Activated CD4-positive, CD25-positive, alpha-beta regulatory T cell treated with anti-CD3 and anti-CD28 coated beads, Interleukin-2, amount 50 U/mL, for 16 hours (primary cell): ENCODE data around the gene SLC9A9.

Experiments used
- DNase-seq: peaks from one replicate; pipeline ENCODE4 v3.0.0-alpha.2; 2020; ENCODE audit warnings: low read depth, low spot score

Gene SLC9A9

GRCh38 chr3:143247073-143247472, 601.2 kb downstream of the SLC9A9 start:
- DNase-seq = no peak

- no peak for DNase-seq
Observed at GRCh38 chr3:143245692-143246091, 602.6 kb downstream of the SLC9A9 start.

- DNase-seq = no peak
Observed at GRCh38 chr3:143244516-143245063, 603.7 kb downstream of the SLC9A9 start.

GRCh38 chr3:143243686-143244085, 604.6 kb downstream of the SLC9A9 start:
- DNase-seq = no peak

GRCh38 chr3:143242691-143243090, 605.6 kb downstream of the SLC9A9 start:
- DNase-seq = no peak

GRCh38 chr3:143242101-143242500, 606.2 kb downstream of the SLC9A9 start:
- no peak for DNase-seq

- DNase-seq = no peak
Observed at GRCh38 chr3:143241481-143241951, 606.8 kb downstream of the SLC9A9 start.

GRCh38 chr3:143240886-143241285, 607.4 kb downstream of the SLC9A9 start:
- no peak for DNase-seq

- DNase-seq = no peak
Observed at GRCh38 chr3:143239031-143239430, 609.2 kb downstream of the SLC9A9 start.

GRCh38 chr3:143237077-143237627, 611.1 kb downstream of the SLC9A9 start:
- DNase-seq = no peak

- DNase-seq = no peak
Observed at GRCh38 chr3:143236226-143236964, 611.9 kb downstream of the SLC9A9 start.

- no peak for DNase-seq
Observed at GRCh38 chr3:143235614-143236204, 612.6 kb downstream of the SLC9A9 start.

GRCh38 chr3:143234526-143234925, 613.7 kb downstream of the SLC9A9 start:
- DNase-seq = no peak

- no peak for DNase-seq
Observed at GRCh38 chr3:143232981-143233380, 615.3 kb downstream of the SLC9A9 start.

- no peak for DNase-seq
Observed at GRCh38 chr3:143228405-143228804, 619.9 kb downstream of the SLC9A9 start.

GRCh38 chr3:143226678-143227291, 621.5 kb downstream of the SLC9A9 start:
- no peak for DNase-seq

- no peak for DNase-seq
Observed at GRCh38 chr3:143224716-143225115, 623.6 kb downstream of the SLC9A9 start.

- DNase-seq = no peak
Observed at GRCh38 chr3:143222981-143223380, 625.3 kb downstream of the SLC9A9 start.

GRCh38 chr3:143222505-143222904, 625.8 kb downstream of the SLC9A9 start:
- no peak for DNase-seq

GRCh38 chr3:143221446-143221845, 626.8 kb downstream of the SLC9A9 start:
- no peak for DNase-seq

- DNase-seq = no peak
Observed at GRCh38 chr3:143220741-143221140, 627.5 kb downstream of the SLC9A9 start.

GRCh38 chr3:143218166-143218835, 630.0 kb downstream of the SLC9A9 start:
- no peak for DNase-seq
